ENCODE results near the gene ABI3BP. TPM values are rescaled to one million over a fixed set of nuclear protein-coding genes. Genes with fewer than 3 reads are reported as not detected.

ABI3BP gene
- total RNA-seq, 1 experiment from 2014 or later = 0.28 TPM

DNA sequence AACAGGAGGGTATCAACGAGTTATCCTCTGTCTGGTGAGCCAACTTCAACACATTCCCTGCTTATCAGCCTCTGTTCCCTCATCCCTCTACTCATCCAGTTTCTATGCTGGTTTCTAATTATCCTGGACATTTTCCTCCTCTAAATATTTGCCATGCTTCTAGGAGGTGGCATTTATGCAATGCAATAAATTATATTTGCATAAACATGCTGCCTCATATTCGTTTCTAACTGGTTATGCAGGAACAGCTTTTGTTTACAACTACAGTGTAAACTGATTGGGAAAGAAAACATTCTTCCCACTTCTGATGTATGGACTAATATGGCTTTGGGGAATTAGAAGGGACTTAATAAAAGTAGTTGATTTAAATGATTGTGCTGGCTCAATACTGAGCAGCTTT, 161.6 kb downstream of the ABI3BP start:
- no peak overlapping the region for H3T11ph ChIP-seq (ENCODE audit: low read length)
- H3K4ac ChIP-seq (ENCODE audit: low read depth, low read length) = no peak overlapping the region
- no peaks in the 10 kb centered on the region; the same call in 1 of the 2 replicates for H3K4me1 ChIP-seq (ENCODE audit: insufficient read depth, low read length)
- no peak overlapping the region for H3K4me3 Mint-ChIP-seq
- H3K14ac ChIP-seq (ENCODE audit: insufficient read depth, low read length) = no peak overlapping the region
- H3K27me3 Mint-ChIP-seq (ENCODE audit: low read depth) = no peaks in the 10 kb centered on the region
- TF ChIP-seq, protein P1, sequence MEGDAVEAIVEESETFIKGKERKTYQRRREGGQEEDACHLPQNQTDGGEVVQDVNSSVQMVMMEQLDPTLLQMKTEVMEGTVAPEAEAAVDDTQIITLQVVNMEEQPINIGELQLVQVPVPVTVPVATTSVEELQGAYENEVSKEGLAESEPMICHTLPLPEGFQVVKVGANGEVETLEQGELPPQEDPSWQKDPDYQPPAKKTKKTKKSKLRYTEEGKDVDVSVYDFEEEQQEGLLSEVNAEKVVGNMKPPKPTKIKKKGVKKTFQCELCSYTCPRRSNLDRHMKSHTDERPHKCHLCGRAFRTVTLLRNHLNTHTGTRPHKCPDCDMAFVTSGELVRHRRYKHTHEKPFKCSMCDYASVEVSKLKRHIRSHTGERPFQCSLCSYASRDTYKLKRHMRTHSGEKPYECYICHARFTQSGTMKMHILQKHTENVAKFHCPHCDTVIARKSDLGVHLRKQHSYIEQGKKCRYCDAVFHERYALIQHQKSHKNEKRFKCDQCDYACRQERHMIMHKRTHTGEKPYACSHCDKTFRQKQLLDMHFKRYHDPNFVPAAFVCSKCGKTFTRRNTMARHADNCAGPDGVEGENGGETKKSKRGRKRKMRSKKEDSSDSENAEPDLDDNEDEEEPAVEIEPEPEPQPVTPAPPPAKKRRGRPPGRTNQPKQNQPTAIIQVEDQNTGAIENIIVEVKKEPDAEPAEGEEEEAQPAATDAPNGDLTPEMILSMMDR (conservative IDR thresholded peaks at IDR 0.05) = no peak
- no peak overlapping the region for H4K5ac ChIP-seq (ENCODE audit: insufficient read length, low read depth, low read length)
- no peak for DNase-seq
- no peak overlapping the region for H2BK12ac ChIP-seq (ENCODE audit: insufficient read length, low read depth, low read length)
- H2BK15ac ChIP-seq (ENCODE audit: low read depth, low read length) = no peak overlapping the region
- H3K27ac ChIP-seq (ENCODE audit: insufficient read length, low read depth, low read length) = no peak overlapping the region
- H3K27ac Mint-ChIP-seq = no peak overlapping the region
- no peak overlapping the region for H2AK5ac ChIP-seq (ENCODE audit: insufficient read length, low read length)
- H3K27me3 ChIP-seq (ENCODE audit: insufficient read depth, low read length) = no peaks in the 10 kb centered on the region
- H3K36me3 Mint-ChIP-seq (ENCODE audit: insufficient read depth in 1 of 3, low read depth in 3 of 3) = no peaks in the 10 kb centered on the region
- no CpG with 5 or more reads among the region's 2 CpGs for WGBS (ENCODE audit: extremely low coverage, insufficient read length, low lambda C conversion rate)
- no peak overlapping the region for H2AFZ ChIP-seq (ENCODE audit: low read length)
- H2BK5ac ChIP-seq (ENCODE audit: insufficient read length, low read length) = no peak overlapping the region
- no peaks in the 10 kb centered on the region for H3K9me3 ChIP-seq (ENCODE audit: control insufficient read depth, low read depth, low read length)
- H4K20me1 ChIP-seq (ENCODE audit: control insufficient read depth, insufficient read depth, insufficient read length) = no peaks in the 10 kb centered on the region
- H3K18ac ChIP-seq (ENCODE audit: insufficient read length, low read depth, low read length) = no peak overlapping the region
- H3K79me1 ChIP-seq (ENCODE audit: insufficient read depth, low read depth, low read length, poor library complexity, severe bottlenecking) = no peaks in the 10 kb centered on the region
- peaks cover 5% of the 10 kb centered on the region in 2 experiments; a peak in 3 of 4 replicates for H3K4me1 Mint-ChIP-seq
- no peak overlapping the region for H3K56ac ChIP-seq (ENCODE audit: insufficient read length, low read depth, low read length)
- H3K23ac ChIP-seq (ENCODE audit: insufficient read length, low read depth, low read length) = no peak overlapping the region
- no peaks in the 10 kb centered on the region for H3K9me3 Mint-ChIP-seq
- H3K9ac ChIP-seq (ENCODE audit: extremely low read depth, insufficient read length, low read length) = no peak overlapping the region
- H3K79me2 ChIP-seq (ENCODE audit: insufficient read depth, low read length) = no peaks in the 10 kb centered on the region
- H2BK120ac ChIP-seq (ENCODE audit: low read depth, low read length, poor library complexity, severe bottlenecking) = no peak overlapping the region
- no peak overlapping the region for H3K4me2 ChIP-seq (ENCODE audit: insufficient read depth, insufficient read length, low read length)
- no peak overlapping the region for H4K8ac ChIP-seq (replicated peaks; ENCODE audit: insufficient read length, low read depth, low read length)
- no peak overlapping the region for H2BK20ac ChIP-seq (ENCODE audit: low read depth, low read length, poor library complexity, severe bottlenecking)
- H3K23me2 ChIP-seq (ENCODE audit: insufficient read length, low read depth, low read length, poor library complexity, severe bottlenecking) = no peaks in the 10 kb centered on the region
- H4K91ac ChIP-seq (ENCODE audit: insufficient read length, low read depth, low read length) = no peak overlapping the region

All from H9 (cell line).